OCI-LY1 (cell line): ENCODE results near the gene FBXO15.

Source experiments
- EZH2 ChIP-seq: fragments of 200-600 bp; sonication (generic), shearing (Covaris generic); IDR thresholded peaks from 2 replicates; pipeline ENCODE4 v1.8.0; 2017; ENCODE audit warnings: borderline replicate concordance, mixed run types, mild to moderate bottlenecking, antibody characterized with exemption, low read length, moderate library complexity, mixed read lengths
- TF ChIP-seq, protein P1 (sequence below): fragments of 200-600 bp; sonication (generic), shearing (Covaris generic); IDR thresholded peaks from 2 replicates; pipeline ENCODE4 v1.5.1; 2017; ENCODE audit warnings: mild to moderate bottlenecking, antibody characterized with exemption, low read length, moderate library complexity, mixed read lengths

DNA sequence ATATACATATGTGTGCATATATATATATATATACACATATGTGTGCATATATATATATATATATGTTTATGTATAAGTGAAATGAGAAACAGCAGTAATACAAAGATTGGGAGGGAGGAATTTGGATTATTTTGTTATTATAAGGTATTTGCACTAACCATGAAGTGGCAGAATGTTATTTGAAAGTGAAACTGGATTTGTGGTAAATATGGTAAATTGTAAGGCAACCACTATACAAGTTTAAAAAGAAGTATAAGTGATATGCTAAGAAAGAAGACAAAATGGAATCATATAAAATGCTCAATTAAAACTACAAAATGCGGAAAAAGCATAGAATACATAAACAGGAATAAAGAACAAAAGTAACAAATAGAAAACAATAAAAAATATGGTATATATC, 37.5 kb downstream of the FBXO15 start:
- TF ChIP-seq, protein P1, sequence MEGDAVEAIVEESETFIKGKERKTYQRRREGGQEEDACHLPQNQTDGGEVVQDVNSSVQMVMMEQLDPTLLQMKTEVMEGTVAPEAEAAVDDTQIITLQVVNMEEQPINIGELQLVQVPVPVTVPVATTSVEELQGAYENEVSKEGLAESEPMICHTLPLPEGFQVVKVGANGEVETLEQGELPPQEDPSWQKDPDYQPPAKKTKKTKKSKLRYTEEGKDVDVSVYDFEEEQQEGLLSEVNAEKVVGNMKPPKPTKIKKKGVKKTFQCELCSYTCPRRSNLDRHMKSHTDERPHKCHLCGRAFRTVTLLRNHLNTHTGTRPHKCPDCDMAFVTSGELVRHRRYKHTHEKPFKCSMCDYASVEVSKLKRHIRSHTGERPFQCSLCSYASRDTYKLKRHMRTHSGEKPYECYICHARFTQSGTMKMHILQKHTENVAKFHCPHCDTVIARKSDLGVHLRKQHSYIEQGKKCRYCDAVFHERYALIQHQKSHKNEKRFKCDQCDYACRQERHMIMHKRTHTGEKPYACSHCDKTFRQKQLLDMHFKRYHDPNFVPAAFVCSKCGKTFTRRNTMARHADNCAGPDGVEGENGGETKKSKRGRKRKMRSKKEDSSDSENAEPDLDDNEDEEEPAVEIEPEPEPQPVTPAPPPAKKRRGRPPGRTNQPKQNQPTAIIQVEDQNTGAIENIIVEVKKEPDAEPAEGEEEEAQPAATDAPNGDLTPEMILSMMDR = no peak
- no peak for TF ChIP-seq EZH2
